Stimulated activated CD4-positive, alpha-beta T cell treated with anti-CD3 and anti-CD28 coated beads, Interleukin-4, amount 100 ng/mL, for 24 hours (primary cell): Measurements from ENCODE around the gene PPP1R27.

Source experiments
- DNase-seq: peaks from one replicate; pipeline ENCODE4 v3.0.0-alpha.2; 2020

Gene PPP1R27

DNA sequence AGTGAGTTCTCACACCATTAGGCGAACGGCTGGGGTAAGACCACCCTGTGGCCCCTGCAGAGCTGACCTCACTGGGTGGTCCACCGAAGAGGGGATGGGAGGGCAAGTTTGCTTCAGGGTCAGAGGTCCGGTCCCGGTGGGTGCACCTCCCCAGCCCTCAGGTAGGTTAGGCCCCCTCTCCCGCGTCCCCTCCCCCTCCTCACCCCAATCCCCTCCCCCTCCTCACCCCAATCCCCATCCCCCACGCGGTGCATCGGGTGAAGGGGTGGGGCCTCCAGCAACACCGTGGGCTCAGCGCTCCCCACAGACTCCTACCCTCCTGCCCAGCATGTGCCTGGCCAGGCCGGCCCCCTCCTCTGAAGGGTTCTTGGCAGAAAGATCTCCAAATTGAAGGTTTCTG, 15.1 kb downstream of the PPP1R27 start:
- DNase-seq: no peak

DNA sequence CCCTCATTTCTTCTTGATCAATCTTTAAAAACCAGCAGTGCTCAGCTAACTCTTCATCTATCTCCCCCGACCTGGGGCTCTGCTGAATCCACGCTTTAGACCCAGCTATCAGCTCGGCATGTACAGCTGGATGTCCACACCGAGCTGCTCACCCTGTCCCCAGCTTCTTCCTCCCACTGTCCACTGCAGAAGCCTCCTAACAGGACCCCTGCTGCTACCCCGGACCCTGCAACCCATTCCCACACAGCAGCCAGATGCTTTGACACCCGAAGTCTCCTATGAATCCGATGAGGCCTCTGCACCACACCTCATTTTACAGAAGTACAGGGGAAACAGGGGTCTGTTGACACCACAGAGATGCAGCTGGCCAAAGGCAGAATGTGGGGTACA, 17.1 kb downstream of the PPP1R27 start:
- no peak for DNase-seq

DNA sequence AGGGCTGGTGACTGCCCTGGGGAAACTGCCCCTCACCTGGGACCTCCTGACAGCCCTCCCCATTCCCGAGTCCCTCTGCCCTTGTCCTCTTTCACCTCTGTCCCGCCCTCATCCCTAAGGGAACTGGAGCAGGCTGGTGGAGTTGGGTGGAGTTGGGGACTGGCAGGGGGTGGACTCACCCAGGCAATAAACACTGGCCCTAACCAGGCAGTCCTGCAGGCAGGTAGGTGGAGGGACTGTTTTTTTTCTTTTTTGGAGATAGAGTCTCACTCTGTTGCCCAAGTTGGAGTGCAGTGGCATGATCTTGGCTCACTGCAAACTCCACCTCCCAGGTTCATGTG, 19.2 kb downstream of the PPP1R27 start:
- DNase-seq: no peak

DNA sequence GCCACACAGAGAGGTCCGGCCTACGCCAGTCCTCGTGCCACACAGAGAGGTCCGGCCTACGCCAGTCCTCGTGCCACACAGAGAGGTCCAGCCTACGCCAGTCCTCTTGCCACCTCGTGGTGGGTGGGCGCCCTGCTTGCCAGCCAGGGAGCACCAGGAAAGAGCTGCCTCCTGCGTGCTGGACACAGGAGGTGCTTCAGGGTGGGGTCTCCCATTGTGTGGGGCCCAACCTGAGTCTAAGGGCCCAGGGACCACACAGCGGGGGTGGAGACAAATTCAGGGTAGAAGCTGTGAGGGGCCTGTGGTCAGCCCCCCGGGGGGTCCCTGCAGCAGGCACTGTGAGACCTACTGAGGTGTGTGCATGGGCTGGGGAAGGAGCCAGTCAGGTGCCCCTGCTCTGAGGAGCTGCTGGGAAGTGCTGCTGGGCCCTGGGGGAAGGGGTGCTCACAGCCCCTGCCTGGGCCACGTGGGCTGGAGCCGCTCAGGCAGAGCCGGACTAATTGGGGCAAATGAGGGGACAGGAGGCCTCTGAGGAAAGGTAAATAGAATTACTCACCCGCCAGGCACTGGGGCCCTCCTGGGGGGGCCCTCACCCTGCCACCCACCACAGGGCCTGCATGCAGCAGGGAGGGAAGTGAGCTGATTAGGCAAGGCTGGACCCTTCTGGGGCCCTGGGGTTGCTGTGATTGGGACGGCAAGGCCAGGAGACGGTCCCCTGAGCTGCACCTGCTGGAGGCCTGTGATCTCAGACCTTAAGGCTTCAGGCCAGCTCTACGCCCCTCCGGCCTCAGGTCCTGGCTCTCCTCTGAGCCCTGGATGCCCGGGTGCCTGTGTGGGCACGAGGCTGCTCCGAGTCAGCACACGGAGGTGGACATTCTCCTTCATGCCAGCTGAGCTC, 19.9 kb downstream of the PPP1R27 start:
- DNase-seq: no peak

DNA sequence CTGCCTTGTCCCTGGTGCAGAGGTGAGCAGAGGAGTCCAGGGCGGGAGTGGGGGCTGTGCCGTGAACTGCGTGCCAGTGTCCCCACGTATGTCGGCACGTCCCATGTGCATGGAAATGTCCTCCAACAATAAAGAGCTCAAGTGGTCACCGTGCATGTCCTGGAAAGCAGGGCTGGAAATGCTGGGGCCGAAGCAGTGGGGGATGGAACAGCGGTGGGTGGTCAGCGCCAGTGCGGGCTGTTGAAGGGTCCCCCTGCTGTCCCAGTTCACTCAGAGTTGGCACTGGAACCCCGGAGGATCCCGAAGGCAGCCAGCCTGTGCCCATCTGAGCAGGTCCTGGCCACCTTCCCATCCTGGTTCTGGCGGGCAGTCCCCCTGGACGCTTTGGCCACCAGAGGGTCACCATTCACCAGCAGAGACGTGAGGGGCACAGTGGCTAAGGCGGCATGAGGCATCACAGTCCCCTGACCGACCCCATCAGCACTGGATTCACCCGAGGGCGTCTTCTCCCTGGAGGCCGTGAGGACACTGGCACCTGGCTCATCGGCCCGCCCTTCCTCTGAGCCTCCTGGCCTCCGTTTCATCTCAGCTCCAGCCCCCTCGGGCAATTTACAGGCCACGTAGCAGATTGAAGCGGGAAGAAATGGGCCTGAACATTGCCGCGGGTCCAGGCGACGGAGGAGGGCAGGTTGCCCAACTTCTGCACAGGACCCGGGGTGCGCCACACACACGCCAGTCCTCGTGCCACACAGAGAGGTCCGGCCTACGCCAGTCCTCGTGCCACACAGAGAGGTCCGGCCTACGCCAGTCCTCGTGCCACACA, 20.8 kb downstream of the PPP1R27 start:
- no peak for DNase-seq

DNA sequence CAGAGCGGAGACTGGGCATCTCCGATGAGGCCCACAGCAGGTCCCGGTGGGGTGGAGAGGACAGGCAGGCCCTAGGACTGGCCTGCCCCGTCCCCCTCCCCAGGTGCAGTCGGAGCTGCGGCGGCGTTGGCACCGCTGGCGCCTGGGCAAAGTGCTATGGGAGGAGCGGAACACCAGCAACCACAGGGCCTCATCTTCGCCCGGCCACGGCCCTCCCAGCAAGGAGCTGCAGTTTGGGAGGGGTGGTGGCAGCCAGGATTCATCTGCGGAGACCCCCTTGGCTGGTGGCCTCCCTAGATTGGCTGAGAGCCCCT, 21.5 kb downstream of the PPP1R27 start:
- no peak for DNase-seq

DNA sequence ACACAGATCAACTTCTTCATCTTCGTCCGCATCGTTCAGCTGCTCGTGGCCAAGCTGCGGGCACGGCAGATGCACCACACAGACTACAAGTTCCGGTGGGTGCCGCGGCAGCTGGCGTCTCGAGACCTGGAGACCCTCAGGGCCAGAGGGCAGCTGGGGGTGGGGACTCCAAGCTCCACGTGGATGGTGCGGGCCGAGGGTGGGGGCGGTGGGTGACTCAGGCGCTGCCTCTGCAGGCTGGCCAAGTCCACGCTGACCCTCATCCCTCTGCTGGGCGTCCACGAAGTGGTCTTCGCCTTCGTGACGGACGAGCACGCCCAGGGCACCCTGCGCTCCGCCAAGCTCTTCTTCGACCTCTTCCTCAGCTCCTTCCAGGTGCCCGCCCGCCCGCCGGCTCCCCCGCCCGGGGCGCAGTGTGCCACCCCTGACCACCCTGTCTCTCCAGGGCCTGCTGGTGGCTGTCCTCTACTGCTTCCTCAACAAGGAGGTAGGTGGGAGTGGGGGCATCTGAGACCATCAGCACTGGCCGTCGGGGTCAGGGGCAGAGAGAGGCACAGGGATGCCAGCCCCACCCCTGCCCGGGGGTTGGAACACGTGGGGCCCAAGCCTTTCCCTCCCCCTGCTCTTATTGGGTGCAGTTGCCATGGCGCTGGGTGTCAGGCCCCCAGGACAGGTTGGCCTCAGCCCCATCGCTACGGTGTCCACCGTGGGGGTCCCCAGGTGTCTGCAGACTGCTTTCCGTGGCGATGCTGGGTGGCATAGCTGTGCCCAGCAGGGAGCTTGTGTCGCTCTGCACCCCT, 22.1 kb downstream of the PPP1R27 start:
- DNase-seq: no peak

DNA sequence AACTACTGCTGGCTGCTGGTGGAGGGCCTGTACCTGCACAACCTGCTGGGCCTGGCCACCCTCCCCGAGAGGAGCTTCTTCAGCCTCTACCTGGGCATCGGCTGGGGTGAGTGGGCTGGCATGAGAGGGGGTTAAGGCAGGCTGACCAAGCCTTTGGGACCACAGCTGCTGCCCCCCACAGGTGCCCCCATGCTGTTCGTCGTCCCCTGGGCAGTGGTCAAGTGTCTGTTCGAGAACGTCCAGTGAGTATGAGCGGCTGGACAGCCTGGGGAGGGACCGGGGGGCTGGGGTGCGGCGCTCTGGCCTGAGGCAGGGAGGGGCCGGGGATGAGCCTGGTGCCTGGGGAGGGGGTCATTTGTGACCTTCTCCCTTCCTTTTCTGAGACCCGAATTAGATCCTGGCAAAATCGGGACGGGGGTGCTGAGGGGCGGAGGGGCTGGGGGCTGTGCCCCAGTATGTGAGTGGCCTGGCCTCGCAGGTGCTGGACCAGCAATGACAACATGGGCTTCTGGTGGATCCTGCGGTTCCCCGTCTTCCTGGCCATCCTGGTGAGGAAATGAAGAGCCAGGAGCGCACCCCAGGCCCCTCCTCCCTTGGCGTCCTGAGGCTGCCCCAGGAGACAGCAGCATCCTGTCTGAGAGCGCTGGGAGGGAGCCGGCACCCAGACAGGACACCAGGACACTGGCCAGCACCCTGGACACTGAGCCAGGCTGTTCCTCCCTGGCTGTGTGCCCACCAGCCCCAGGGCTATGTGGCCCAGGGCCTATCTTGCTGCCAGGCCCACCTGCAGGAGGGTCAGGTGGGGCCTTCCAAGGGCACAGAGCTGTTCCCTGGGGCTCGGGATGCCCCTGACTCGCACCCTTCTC, 22.9 kb downstream of the PPP1R27 start:
- DNase-seq: no peak

DNA sequence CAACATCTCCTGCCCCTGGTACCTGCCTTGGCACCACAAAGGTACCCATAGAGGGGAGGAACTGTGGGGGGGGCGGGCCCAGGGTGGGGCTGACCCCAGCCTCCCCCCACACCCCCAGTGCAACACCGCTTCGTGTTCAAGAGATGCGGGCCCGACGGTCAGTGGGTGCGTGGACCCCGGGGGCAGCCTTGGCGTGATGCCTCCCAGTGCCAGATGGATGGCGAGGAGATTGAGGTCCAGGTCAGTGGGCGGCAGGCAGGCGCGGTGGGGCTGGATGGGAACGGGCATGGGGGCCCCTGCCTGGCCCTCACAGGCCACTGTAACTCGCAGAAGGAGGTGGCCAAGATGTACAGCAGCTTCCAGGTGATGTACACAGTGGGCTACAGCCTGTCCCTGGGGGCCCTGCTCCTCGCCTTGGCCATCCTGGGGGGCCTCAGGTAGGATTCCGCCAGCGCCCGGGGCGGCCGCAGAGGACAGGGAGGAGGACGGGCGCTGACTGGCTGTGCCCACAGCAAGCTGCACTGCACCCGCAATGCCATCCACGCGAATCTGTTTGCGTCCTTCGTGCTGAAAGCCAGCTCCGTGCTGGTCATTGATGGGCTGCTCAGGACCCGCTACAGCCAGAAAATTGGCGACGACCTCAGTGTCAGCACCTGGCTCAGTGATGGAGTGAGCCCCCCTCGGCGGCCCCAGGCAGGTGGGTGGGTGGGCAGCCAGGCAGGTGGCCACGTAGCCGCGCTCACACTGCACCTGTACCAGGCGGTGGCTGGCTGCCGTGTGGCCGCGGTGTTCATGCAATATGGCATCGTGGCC, 23.8 kb downstream of the PPP1R27 start:
- DNase-seq: no peak

DNA sequence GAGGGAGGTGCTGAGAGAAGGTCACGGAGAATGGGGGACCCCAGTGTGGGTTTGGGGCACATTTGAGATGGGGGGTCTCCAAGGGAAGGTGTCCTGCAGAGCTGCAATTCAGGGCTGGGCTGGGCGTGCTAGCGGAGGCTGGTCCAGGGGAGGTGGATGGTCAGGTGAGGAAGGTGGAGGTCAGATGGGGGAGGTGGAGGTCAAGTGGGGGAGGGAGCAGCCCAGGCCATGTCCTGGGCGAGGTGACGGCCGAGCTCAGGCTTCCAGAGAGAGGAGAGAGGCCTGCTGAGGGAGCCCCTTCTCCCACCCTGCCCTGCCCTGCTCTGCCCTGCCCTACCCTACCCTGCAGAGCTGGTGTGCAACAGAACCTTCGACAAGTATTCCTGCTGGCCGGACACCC, 24.4 kb downstream of the PPP1R27 start:
- DNase-seq: no peak

DNA sequence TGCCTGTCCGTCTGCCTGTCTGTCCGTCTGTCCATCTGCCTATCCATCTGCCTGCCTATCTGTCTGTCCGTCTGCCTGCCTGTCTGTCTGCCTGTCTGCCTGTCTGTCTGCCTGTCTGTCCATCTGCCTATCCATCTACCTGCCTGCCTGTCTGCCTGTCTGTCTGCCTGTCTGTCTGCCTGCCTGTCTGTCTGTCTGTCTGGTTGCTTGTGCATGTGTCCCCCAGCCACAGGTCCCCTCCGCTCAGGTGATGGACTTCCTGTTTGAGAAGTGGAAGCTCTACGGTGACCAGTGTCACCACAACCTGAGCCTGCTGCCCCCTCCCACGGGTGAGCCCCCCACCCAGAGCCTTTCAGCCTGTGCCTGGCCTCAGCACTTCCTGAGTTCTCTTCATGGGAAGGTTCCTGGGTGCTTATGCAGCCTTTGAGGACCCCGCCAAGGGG, 25.3 kb downstream of the PPP1R27 start:
- DNase-seq: no peak

DNA sequence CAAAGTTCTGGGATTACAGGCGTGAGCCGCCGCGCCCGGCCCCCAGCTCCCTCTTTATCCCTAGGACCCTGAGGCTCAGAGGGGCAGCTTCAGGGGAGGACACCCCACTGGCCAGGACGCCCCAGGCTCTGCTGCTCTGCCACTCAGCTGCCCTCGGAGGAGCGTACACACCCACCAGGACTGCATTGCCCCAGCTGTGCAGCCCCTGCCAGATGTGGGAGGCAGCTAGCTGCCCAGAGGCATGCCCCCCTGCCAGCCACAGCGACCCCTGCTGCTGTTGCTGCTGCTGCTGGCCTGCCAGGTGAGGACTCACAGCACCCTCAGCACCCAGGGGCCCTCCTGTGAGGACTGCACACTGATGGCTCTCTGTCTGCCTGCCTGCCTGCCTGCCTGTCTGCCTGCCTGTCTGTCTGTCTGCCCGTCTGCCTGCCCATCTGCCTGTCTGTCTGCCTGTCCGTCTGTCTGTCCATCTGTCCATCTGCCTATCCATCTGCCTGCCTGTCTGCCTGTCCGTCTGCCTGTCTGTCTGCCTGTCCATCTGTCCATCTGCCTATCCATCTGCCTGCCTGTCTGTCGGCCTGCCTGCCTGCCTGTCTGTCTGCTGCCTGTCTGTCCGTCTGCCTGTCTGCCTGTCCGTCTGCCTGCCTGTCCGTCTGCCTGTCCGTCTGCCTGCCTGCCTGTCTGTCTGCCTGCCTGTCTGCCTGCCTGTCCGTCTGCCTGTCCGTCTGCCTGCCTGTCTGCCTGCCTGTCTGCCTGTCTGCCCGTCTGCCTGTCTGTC, 25.9 kb downstream of the PPP1R27 start:
- no peak for DNase-seq

DNA sequence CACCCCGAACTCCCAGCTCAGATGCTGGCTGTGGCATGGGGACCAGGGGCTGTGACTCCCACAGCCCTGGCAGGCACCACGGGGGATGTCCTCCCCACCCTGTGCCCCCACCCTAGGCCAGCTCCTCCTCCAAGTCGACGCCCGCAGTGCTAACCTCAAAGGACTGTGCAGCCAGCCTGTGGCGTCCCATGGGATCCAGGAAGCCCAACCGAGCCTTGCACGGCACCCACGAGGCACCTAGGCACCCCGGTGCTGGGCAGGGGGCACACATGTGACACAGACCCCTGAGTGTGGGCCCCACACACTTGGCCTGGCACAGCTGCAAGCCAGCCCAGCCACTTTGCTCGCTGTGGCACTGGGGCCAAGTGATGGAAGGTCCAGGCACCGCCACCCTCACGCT, 27.0 kb downstream of the PPP1R27 start:
- DNase-seq: no peak

DNA sequence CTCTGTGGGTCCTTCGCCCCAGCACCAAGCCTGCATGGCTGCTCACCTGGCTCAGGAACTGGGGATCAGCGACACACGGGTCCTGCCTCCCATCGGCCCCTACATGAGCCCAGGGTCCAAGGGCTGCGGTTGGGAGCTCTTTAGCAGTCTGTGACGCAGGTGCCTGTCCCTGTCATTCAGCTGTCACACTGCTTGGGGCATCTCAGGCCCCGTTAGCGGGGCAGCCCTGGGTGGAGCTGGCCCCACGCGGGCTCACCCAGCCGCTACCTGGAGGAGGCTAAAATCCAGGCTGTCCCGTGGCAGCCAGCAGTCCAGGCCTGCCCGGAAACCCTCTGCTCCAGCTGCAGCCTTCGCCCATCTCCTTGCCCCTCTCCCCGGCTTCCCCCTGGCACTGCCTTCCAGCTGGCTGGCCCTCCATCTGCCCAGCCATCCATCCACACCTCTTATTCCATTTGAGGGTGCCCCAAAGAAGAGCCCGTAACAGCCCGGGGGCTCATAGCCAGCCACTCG, 27.6 kb downstream of the PPP1R27 start:
- no peak for DNase-seq

DNA sequence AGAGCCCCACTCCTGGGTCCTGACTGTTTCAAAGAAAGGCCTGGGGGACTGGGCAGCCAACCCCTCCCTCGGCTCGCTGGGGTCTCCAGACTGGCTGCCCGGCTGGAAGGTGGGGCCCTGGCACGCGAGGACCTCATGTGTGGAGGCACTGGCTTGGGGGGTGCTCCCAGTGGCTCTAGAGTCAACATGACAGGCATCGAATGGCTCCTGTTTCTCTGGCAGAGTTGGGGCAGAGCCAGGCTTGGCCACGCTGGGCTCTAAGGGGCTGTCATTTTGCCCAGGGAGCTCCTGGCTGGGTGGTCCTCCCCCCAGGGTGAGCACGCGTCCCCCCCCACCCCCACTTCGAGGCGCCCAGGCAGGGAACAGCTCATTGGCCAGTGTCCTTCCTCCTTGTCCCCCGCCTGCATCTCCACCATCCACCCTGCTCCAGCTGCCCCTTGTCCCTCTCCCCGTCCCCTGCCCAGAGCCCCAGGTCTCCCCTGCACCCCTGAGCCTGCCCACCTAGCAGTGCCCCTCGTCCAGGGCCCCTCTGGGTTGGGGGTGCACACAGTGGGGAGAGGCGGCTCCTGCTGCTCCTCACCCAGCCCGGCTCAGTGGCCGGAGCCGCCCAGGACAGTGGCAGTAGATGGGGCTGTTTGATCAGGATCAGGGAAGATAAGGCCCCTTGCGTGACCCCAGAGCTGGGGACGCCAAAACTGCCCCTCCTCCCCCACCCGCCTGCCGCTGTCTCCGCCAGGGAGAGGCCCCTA, 28.2 kb downstream of the PPP1R27 start:
- DNase-seq: no peak

DNA sequence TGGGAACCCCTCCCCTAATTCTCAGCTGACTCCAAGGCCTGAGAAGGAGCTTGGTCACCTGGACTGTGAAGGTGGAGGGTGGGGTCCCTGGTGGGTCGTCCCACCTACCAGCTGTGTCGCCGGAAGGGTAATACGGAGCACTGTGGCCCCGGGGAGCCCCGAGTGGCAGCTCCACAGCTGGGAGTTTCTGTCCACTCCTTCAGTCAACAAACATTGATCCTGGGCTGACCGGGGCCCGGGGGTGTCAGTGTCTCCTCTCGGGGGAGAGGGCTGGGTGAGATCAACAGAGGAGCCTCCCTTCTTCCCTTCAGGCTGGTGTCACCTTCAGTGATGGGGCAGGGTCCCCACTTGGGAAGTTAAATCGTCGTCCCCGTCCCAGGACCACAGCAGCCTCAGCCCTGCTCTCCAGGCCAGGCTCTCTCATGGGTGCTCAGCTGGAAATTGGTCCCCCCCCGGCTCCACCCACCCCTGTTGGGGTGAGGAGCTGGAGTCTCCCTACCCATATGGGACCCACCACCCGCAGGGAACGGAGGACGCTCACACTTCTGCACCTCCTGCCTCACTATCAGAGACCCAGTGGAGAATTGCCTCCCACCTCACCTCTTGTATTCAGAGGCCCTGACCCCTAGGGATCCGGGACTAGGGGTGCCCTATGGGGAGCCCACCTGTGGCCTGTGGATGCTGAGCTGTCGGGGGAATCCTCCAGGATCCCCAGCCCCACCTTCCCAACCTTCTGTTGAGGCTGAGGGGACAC, 29.0 kb downstream of the PPP1R27 start:
- no peak for DNase-seq

DNA sequence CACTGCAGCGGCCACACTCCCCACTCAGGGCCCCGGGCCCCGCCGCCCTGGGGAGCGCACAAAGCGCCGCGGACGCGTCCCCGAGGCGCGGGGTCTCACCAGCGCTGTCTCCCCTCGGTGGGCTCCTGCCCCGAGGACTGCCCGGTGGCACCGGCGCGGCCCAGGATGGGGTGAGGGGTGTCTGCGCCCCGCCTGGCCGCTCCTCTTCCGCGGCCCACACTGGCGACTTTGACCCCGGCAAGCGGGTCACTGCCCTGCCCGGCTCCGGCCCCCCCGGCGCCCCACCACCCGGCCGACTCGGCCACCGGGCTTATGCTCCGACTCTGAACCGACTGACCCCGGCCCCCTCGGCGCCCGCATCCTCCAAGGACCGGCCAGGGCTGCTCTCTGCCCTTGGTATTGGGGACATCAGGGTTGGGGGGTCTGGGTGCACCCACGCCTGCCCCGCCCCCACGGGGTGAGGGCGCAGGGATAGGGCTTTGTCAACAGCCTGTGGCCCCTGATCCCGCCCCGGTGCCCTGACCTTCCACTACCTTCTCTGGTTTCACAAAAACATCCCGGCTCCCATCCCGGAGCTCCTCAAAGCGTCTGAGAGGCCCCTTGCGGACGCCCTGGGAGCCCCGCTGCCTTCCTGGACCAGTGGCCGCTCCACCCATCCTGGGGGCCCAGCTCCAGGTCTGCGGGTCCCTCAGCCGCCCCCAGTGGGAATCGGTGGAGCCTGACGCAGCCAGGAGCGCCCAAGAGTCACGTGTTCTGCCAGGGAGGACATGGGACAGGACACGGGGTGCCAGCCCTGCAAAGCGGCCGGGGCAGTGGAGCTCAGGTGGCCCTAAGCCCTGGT, 30.1 kb downstream of the PPP1R27 start:
- no peak for DNase-seq
